Fibroblast of skin of right biceps (primary cell): ENCODE measurements around the gene CXCL12.

Experiments used
- DNase-seq: peaks from one replicate; pipeline ENCODE4 v3.0.0-alpha.2; 2013

The CXCL12 gene

GRCh38 chr10:44361109-44361508 lies 23.8 kb downstream of the CXCL12 start:
- DNase-seq: no peak

- DNase-seq: no peak
Observed at GRCh38 chr10:44358080-44358771, 26.7 kb downstream of the CXCL12 start.

DNA sequence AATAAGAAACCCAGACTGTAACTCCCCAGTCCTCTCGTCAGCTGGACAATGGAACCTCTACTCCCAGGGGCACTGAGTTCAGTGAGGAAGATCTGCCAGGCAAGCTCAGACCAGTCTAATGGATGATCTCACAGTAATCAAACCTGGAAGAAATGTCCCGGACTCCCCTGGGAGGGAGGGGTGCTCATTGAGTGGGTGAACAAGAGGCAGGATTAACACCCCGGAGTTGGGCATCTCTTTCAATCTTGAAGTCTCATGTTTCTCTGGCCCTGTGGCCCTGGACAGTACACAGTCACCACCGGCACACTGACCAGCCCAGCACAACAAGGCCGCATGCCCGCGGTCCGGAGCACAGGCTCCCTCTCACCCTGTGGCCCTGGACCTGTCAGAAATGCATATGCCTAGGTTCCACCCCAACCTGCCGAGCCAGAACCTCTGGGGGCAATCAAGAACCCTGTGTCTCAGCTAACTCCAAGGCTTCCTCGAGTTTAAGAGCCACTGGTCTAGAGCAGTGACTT lies 27.8 kb downstream of the CXCL12 start:
- DNase-seq: no peak

- DNase-seq: no peak
Observed at GRCh38 chr10:44356139-44357022, 28.5 kb downstream of the CXCL12 start.

DNA sequence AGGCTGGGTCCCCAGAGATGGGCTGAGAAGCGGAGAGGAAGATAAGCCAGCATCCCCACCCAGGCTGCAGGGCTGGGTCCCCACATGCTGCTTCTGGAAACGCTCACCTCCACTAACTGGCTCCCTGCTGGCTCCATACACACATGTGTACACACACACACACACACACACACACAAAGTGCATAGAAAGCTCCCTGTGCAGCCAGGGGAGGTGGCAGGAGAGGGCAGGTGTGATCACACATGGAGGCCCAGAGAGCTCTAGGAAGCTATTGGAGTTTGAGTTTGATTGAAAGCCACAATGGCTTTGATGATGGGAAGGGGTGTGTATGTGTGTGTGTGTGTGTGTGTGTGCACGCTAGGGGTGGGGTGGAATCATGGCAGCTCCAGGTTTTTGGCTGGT lies 29.3 kb downstream of the CXCL12 start:
- DNase-seq: no peak

DNA sequence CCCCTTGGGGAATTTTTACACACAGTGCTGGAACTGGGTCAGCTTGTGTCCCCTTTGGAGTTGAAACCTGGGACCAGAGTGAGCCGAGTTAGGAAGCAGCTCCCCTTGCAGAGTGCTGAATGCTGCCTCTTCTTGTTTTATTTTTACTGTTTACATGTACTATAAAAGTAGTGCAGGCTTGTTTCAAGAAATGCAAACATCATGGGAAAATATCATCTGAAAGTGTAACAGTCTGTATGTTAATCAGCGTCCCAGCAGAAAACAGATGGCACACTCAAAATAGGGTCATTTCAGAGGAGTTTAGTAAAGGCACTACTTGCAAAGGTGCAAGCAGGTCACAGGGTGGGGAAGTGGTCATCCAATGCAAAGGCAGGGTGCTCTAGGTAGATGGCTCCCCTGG lies 30.1 kb downstream of the CXCL12 start:
- no peak for DNase-seq

- no peak for DNase-seq
Observed at GRCh38 chr10:44353721-44354120, 31.2 kb downstream of the CXCL12 start.

GRCh38 chr10:44353128-44353390 lies 31.8 kb downstream of the CXCL12 start:
- DNase-seq: no peak

GRCh38 chr10:44352316-44353127 lies 32.4 kb downstream of the CXCL12 start:
- DNase-seq: peak; percentile 26

- DNase-seq: no peak
Observed at GRCh38 chr10:44348496-44348895, 36.4 kb downstream of the CXCL12 start.

DNA sequence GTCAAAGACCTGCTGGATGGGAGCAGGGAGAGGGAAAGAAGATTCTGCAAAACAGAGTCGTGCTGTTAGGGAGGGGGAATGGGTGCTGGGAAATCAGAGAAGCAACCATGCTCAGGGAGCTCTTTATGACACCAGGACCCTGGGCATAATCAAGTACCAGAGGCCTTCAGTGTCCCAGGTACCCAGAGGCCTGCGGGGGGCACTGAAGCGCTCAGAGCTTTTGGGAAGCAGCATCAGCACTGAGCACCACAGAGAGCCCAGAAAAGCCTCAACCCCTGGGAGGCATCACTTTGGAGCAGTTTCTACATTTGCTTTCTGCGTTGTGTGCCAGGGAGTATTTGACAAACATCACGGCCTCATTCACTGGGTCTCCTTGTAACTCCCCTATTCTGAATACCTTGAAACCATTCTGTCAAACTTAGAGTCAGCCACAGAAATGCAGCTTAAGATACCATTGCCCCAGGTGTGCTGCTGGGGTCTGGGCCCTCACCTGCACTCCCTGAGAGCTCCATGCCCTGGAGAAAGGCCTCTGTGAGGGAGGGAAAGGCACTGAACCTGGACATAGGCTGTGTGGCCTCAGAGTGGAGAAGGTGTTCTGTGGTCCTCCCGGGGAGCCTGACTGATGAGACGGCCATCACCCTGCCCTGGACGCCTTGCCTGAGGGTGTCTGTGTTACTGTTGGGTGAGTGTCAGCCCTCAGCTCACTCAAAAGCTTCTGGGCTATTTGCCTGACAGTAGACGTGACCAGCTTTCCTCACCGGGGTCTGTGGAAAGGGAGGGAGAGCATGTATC lies 37.1 kb downstream of the CXCL12 start:
- DNase-seq: no peak

GRCh38 chr10:44344727-44345126 lies 40.2 kb downstream of the CXCL12 start:
- no peak for DNase-seq

DNA sequence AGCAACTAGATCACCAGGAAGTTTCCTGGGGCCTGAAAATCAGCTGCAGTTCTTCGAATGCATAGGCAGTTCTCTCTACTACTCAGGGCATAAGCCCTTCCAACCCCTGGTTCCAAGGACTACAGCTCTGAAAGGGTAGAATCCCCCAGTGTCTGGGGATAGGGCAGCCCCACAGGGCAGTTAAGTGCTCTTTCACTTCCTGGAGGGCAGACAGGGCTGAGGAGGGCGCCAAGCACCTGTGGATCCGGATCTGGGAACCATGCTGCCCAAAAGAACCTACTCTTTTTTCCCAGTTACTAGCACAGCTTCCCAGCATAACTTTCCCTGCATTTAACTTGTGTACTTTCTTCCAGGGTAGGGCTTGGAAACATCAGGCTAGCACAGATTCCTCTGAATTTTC lies 41.1 kb downstream of the CXCL12 start:
- DNase-seq: no peak

- DNase-seq: no peak
Observed at GRCh38 chr10:44341886-44342285, 43.0 kb downstream of the CXCL12 start.

DNA sequence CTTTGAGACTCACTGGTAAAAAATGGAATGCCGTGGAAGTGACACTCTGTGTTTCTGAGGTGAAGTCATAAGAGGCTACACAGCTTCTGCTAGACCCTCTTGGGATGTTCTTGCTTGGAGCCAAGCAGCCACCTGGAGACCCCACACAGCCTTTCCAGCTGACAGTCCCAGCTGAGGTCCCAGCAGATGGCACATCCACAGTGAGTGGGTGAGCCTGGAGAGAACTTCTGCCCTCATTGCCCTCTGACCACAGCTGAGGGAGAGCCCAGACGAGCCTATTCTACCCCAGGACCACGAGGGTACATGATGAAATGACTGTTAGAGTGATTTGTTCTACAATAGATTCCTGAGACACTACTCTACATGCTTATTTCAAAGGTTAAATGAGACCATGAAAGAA lies 44.3 kb downstream of the CXCL12 start:
- DNase-seq: no peak

DNA sequence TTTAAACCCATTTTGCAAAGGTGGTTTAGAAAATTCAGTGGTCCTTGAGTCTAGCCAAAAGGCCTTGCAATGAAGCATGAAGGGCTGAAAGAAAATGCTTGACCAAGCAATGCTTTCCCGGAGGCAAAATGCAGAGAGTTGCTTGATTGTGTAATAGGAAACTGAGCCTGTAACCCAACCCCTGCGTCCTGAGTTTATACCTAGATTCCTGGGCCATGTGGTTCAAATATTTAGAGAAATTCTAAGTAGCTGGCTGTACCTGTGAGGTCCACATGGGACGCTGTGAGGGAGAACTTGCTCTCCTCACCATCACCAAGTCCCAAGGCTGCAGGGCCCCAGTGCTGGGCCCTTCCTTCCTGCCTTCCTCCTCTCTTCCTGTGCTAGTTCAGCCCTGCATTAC lies 45.7 kb downstream of the CXCL12 start:
- DNase-seq: no peak

DNA sequence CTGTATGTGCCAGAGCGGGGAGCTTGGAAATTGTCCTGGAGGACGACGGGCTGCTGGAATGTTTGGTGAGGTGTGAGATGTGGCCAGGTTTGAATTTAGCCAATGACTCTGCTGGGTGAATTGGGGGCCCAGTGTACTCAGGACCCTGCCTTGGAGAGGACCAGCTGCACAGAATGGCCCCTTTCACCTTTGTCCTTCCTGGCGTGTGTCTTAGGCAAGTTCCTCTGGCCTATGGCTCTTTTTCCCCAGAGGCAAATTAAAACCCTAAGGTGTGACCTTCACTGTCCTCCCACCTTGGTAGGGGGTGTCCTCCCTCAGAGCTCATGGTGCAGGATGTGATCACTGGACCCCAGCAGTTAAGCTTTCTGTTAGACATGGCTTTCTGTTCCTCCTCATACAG lies 47.8 kb downstream of the CXCL12 start:
- DNase-seq: no peak

DNA sequence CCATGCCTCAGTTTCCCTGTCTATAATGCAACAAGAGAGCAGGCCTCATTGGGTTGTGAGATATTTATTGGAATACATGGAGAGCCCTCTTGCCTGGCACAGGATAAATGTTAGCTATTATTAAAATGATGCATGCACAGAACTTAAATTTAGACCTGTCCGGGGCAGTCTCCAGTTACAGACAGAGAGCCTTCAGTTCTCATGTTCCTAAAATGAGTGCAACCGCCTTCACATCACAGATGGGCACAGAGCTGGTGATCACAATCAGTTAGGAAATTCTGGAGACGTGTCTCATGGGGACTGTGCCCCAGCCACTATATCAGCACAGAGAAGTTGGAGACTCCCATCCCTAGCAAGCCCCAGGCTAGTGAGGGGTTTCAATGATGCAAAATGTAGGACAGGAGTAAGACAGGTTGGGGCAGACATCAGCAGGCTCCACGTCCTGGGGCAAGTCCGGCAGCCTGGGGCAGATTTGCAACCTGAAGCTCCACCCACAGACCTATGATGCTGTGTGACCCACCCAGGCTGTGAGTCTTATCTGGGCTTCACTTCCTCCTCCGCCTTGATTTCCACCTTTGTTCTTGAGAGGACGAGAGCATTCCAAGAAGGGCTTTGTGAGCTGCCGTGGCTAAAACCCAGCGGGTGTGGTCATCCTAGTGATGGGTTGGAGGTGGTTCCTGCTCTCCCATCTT lies 49.4 kb downstream of the CXCL12 start:
- no peak for DNase-seq

DNA sequence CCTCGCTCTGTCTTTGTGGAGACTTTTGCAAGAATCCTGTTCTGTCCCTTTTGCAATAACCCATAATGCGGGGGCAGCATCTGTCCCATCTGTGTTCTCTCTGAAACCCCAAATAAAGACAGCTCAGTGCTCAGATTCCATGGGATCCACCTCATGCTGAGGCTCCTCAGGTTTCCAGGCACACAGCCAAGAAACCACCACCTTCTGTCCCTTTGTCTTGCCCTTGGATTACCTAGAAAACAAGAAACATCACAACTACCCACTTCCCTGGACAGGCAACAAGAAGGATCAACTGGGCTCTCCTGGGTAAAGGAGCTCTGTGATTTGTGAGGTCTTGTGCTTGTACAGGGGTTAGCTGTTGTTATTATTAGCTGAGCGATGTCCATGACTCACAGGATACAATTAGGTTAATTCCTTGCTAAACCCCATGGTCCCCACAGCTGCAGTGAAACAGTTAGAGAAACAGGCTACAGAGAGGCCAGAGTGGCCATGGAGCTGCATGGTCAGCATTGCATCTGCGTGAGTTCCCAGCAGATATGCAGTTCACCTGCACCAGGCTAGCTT lies 50.2 kb downstream of the CXCL12 start:
- DNase-seq: peak; percentile 61

DNA sequence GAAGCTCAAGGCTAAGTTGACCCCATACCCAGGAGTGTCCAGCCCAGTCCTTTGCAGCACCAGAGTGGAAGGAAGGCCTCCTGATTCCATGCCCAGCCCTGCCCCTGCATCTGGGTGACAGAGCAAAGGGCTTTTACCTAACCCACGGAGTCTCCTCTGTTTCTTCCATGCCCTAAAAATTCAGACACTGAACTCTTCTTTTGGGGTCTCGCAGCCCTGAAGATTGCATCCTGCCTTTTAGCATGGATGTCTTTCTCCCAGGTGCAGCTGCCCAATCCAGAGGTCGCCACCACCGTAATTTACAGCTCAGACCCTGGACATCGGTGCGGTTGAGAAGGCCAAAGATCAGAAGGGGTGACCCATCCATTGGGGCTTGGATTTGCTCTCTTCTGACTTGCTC lies 50.8 kb downstream of the CXCL12 start:
- DNase-seq: no peak

GRCh38 chr10:44333511-44333910 lies 51.4 kb downstream of the CXCL12 start:
- DNase-seq: no peak

GRCh38 chr10:44332465-44332864 lies 52.4 kb downstream of the CXCL12 start:
- DNase-seq: no peak
